Mucosa of descending colon (tissue), 3 donors: ENCODE data around the gene CDH4. TPM values are rescaled to one million over a fixed set of nuclear protein-coding genes. Genes with fewer than 3 reads are reported as not detected.

ENCODE experiments used
- ATAC-seq: fragments of 200-7000 bp; cut with Tn5 transposase; one replicate; pipeline ENCODE4 v1.9.1; 2020; ENCODE audit warnings: mild to moderate bottlenecking, moderate library complexity
- DNase-seq, 3 donors: peaks; one replicate each; pipeline ENCODE4 v3.0.0-alpha.2; 2020
- H3K36me3 ChIP-seq: fragments of 200-600 bp; one replicate; pipeline ENCODE4 v1.8.0; 2021; ENCODE audit warnings: low read depth, mild to moderate bottlenecking
- H3K4me1 ChIP-seq: fragments of 200-600 bp; one replicate; pipeline ENCODE4 v1.8.0; 2021; ENCODE audit warnings: low read depth, mild to moderate bottlenecking
- H3K4me3 ChIP-seq: fragments of 200-600 bp; one replicate; pipeline ENCODE4 v1.8.0; 2021; ENCODE audit warnings: mild to moderate bottlenecking
- H3K9me3 ChIP-seq: fragments of 200-600 bp; one replicate; pipeline ENCODE4 v1.8.0; 2021; ENCODE audit warnings: mild to moderate bottlenecking
- CTCF ChIP-seq: fragments of 200-600 bp; IDR thresholded peaks from one replicate; pipeline ENCODE4 v1.8.0; 2022; ENCODE audit warnings: antibody characterized with exemption, mild to moderate bottlenecking
- intact Hi-C, 2 donors: fragments of 100-400 bp; cut with DNase I in 1 of 2; cut with micrococcal nuclease in 1 of 2; formaldehyde crosslinking; loops; one replicate each; pipeline versions ENCODE4 v1.11.0 to v1.11.1; 2022; cut with DNase I, micrococcal nuclease
- total RNA-seq, 3 donors: library from RNA; stranded (reverse); fragmentation: NEBNext Ultra II Directional in 2 of 3; extraction: Animal tissue kit (Norgen Biotek cat#: 25700) in 2 of 3; gene quantifications; one replicate each; pipeline versions ENCODE4 v1.2.1 to v1.2.4, GENCODE V29; 2021 to 2023
- donor health status: DM: no; HTN: no; CAD: no; lungs with moderate emphysema.
- donor health status: DM: no; HTN: no; CAD: no.
- donor health status: DM: no; HTN: yes; CAD: no.

Gene CDH4
- total RNA-seq, 3 donors from 2014 or later: 0.16 TPM; not detected in 2

GRCh38 chr20:61391185-61391584, 139.1 kb downstream of the CDH4 start:
- Histone ChIP-seq H3K4me3 (no peak overlapping the region), H3K9me3 (no peaks in the 10 kb centered on the region), H3K36me3 (no peaks in the 10 kb centered on the region), H3K4me1 (no peaks in the 10 kb centered on the region)
- DNase-seq: no peak
- no peak for ATAC-seq
- no peak for TF ChIP-seq CTCF
- intact Hi-C loops: no loop called here

GRCh38 chr20:61391812-61392520, 139.9 kb downstream of the CDH4 start:
- no peak for TF ChIP-seq CTCF
- intact Hi-C loops: no loop called here
- no peaks in the 10 kb centered on the region for H3K4me1 ChIP-seq
- no peak for DNase-seq
- no peaks in the 10 kb centered on the region for H3K36me3 ChIP-seq
- no peak overlapping the region for H3K4me3 ChIP-seq
- H3K9me3 ChIP-seq: no peaks in the 10 kb centered on the region
- no peak for ATAC-seq

- no peak for DNase-seq
- intact Hi-C loops: no loop called here
- H3K9me3 ChIP-seq: no peaks in the 10 kb centered on the region
- no peak overlapping the region for H3K4me3 ChIP-seq
- no peak for ATAC-seq
- H3K4me1 ChIP-seq: no peaks in the 10 kb centered on the region
- no peaks in the 10 kb centered on the region for H3K36me3 ChIP-seq
- TF ChIP-seq CTCF: no peak
Observed at GRCh38 chr20:61394088-61394799, 142.2 kb downstream of the CDH4 start.

GRCh38 chr20:61396262-61396848, 144.3 kb downstream of the CDH4 start:
- H3K36me3 ChIP-seq: no peaks in the 10 kb centered on the region
- H3K4me3 ChIP-seq: no peak overlapping the region
- no peaks in the 10 kb centered on the region for H3K9me3 ChIP-seq
- DNase-seq (no peak), ATAC-seq (no peak)
- intact Hi-C loops: no loop called here
- no peak for TF ChIP-seq CTCF
- no peaks in the 10 kb centered on the region for H3K4me1 ChIP-seq

- Histone ChIP-seq H3K4me1 (no peaks in the 10 kb centered on the region), H3K9me3 (no peaks in the 10 kb centered on the region), H3K4me3 (no peak overlapping the region), H3K36me3 (no peaks in the 10 kb centered on the region)
- DNase-seq (no peak), ATAC-seq (no peak)
- intact Hi-C loops: no loop called here
- TF ChIP-seq CTCF: no peak
Observed at GRCh38 chr20:61397146-61397545, 145.1 kb downstream of the CDH4 start.
